Trophoblast cell (in vitro differentiated cells and primary cell): ENCODE data around the gene SEPTIN12.

Experiments
- DNase-seq, 2 donors: peaks; one replicate each; pipeline ENCODE4 v3.0.0-alpha.2; 2016
- H2AFZ ChIP-seq: 2 replicates; pipeline ENCODE4 v1.6.1; 2013; ENCODE audit warnings: low read length, moderate library complexity, mild to moderate bottlenecking; ENCODE audit not compliant: insufficient read depth, poor library complexity
- H2AK5ac ChIP-seq: 2 replicates; pipeline ENCODE4 v1.6.1; 2013; ENCODE audit warnings: mild to moderate bottlenecking, low read length
- H2BK120ac ChIP-seq: 2 replicates; pipeline ENCODE4 v1.6.1; 2013; ENCODE audit warnings: low read length, mild to moderate bottlenecking, moderate library complexity; ENCODE audit not compliant: insufficient read depth, poor library complexity
- H2BK12ac ChIP-seq: 2 replicates; pipeline ENCODE4 v1.6.1; 2013; ENCODE audit warnings: mild to moderate bottlenecking, low read length, moderate library complexity
- H2BK5ac ChIP-seq: 2 replicates; pipeline ENCODE4 v1.6.1; 2013; ENCODE audit warnings: low read length, low read depth, moderate library complexity, mild to moderate bottlenecking; ENCODE audit not compliant: poor library complexity
- H3K14ac ChIP-seq: 2 replicates; pipeline ENCODE4 v1.6.1; 2013; ENCODE audit warnings: mild to moderate bottlenecking, low read length
- H3K18ac ChIP-seq: 2 replicates; pipeline ENCODE4 v1.6.1; 2013; ENCODE audit warnings: mild to moderate bottlenecking, low read length
- H3K23ac ChIP-seq: 2 replicates; pipeline ENCODE4 v1.6.1; 2013; ENCODE audit warnings: low read length
- H3K27ac ChIP-seq: 2 replicates; pipeline ENCODE4 v1.5.1; 2013; ENCODE audit warnings: low read depth, mild to moderate bottlenecking, inconsistent platforms, low read length, moderate library complexity
- H3K27me3 ChIP-seq: 2 replicates; pipeline ENCODE4 v1.6.1; 2013; ENCODE audit warnings: inconsistent platforms, mild to moderate bottlenecking, low read length, moderate library complexity; ENCODE audit not compliant: insufficient read depth
- H3K36me3 ChIP-seq, 2 experiments: 1 replicate in 1 of 2; 2 replicates in 1 of 2; pipeline ENCODE4 v1.6.1; 2013; ENCODE audit warnings: low read length in 2 of 2, mild to moderate bottlenecking in 2 of 2, moderate library complexity in 1 of 2; ENCODE audit not compliant: insufficient read depth in 2 of 2, control insufficient read depth in 1 of 2
- H3K4ac ChIP-seq: 2 replicates; pipeline ENCODE4 v1.6.1; 2013; ENCODE audit warnings: low read depth, mild to moderate bottlenecking, low read length, moderate library complexity
- H3K4me1 ChIP-seq, 2 experiments: 1 replicate in 1 of 2; 2 replicates in 1 of 2; pipeline ENCODE4 v1.6.1; 2013; ENCODE audit warnings: low read length in 2 of 2, mild to moderate bottlenecking in 2 of 2, moderate library complexity in 1 of 2; ENCODE audit not compliant: insufficient read depth in 2 of 2, control insufficient read depth in 1 of 2
- H3K4me2 ChIP-seq: 2 replicates; pipeline ENCODE4 v1.6.1; 2013; ENCODE audit warnings: inconsistent platforms, mild to moderate bottlenecking, low read length, moderate library complexity
- H3K4me3 ChIP-seq: 2 replicates; pipeline ENCODE4 v1.5.1; 2013; ENCODE audit warnings: mild to moderate bottlenecking, low read depth, low read length, inconsistent platforms
- H3K79me1 ChIP-seq: one replicate; pipeline ENCODE4 v1.6.1; 2013; ENCODE audit warnings: low read length
- H3K79me2 ChIP-seq: 2 replicates; pipeline ENCODE4 v1.6.1; 2013; ENCODE audit warnings: low read length, mild to moderate bottlenecking; ENCODE audit not compliant: control insufficient read depth, insufficient read depth, poor library complexity
- H3K9ac ChIP-seq: 2 replicates; pipeline ENCODE4 v1.6.1; 2013; ENCODE audit warnings: mild to moderate bottlenecking, low read length
- H3K9me3 ChIP-seq: 2 replicates; pipeline ENCODE4 v1.6.1; 2013; ENCODE audit warnings: low read depth, mild to moderate bottlenecking, control low read depth, inconsistent platforms, low read length; ENCODE audit not compliant: insufficient read depth
- H4K12ac ChIP-seq: 2 replicates; pipeline ENCODE4 v1.6.1; 2013; ENCODE audit warnings: low read depth, mild to moderate bottlenecking, low read length, moderate library complexity
- H4K8ac ChIP-seq: 2 replicates; pipeline ENCODE4 v1.6.1; 2013; ENCODE audit warnings: low read depth, mild to moderate bottlenecking, low read length, moderate library complexity
- H4K91ac ChIP-seq: one replicate; pipeline ENCODE4 v1.6.1; 2013; ENCODE audit warnings: low read depth, mild to moderate bottlenecking, low read length, moderate library complexity
- WGBS: extraction: QIAGEN DNeasy Blood & Tissue Kit; methylation state at CpG from one replicate; pipeline ENCODE4 v1.1.7; 2013; ENCODE audit warnings: missing lambda C conversion rate; ENCODE audit not compliant: insufficient read length, insufficient coverage; ENCODE audit errors: extremely low coverage; 5-methylcytosine and 5-hydroxymethylcytosine counted together

SEPTIN12 gene

DNA sequence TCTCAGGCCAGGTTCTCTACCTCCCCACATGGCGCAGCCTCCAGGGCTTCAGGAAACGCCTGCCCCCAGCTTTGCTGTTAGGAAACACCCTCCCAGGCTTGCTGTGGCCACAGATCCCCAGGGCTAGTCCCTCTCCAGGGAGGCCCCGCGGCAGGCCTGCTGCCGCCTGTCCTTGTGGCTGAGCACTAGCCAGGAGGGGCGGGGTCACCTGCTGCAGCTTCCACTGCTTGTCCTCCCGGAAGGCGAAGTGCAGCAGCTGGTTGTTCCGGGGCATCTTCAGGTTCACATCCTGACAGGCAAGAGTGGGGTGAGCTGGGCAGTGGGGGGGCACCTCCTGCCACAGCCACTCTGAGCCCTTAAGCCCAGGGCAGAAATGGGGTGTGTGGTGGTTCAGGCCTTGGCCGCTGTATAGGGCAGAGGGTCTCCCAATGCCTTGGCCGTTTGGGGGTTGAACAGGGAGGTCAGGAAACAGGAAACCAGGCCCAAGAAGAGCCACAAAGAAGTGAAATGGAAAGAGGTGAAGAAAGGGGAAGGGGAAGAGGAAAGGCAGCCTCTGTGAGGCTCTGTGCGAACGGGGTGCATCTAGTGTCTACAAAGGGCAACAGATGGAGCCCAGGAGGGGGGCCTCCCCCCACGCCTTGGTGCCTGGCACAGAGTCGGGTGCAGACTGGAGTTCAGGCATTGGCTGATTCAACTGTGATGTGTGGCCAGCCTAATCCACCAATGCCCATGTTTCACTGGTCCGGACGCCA lies 12.3 kb upstream of the SEPTIN12 start:
- H3K27me3 ChIP-seq, result no peaks in the 10 kb centered on the region
- DNase-seq, result no peak
- H3K4me2 ChIP-seq, result no peak overlapping the region
- H3K27ac ChIP-seq, result no peak overlapping the region
- no peak overlapping the region for H2AFZ ChIP-seq
- no peak overlapping the region for H3K14ac ChIP-seq
- no peak overlapping the region for H2BK12ac ChIP-seq
- peaks cover 33 to 38% of the 10 kb centered on the region in 2 experiments for H3K36me3 ChIP-seq
- no peak overlapping the region for H3K9ac ChIP-seq
- H3K4me1 ChIP-seq, result peaks cover 8 to 11% of the 10 kb centered on the region in 2 experiments
- peaks cover 6% of the 10 kb centered on the region for H3K79me1 ChIP-seq
- WGBS, result no CpG with 5 or more reads among the region's 17 CpGs
- no peak overlapping the region for H2BK120ac ChIP-seq
- no peak overlapping the region for H4K8ac ChIP-seq
- no peak overlapping the region for H3K4me3 ChIP-seq
- no peak overlapping the region for H4K91ac ChIP-seq
- no peak overlapping the region for H3K18ac ChIP-seq
- H2AK5ac ChIP-seq, result no peak overlapping the region
- H3K4ac ChIP-seq, result no peak overlapping the region
- H4K12ac ChIP-seq, result no peak overlapping the region
- H3K9me3 ChIP-seq, result peaks cover 3% of the 10 kb centered on the region
- H3K79me2 ChIP-seq, result peaks cover 2% of the 10 kb centered on the region
- H3K23ac ChIP-seq, result no peak overlapping the region
- H2BK5ac ChIP-seq, result no peak overlapping the region

DNA sequence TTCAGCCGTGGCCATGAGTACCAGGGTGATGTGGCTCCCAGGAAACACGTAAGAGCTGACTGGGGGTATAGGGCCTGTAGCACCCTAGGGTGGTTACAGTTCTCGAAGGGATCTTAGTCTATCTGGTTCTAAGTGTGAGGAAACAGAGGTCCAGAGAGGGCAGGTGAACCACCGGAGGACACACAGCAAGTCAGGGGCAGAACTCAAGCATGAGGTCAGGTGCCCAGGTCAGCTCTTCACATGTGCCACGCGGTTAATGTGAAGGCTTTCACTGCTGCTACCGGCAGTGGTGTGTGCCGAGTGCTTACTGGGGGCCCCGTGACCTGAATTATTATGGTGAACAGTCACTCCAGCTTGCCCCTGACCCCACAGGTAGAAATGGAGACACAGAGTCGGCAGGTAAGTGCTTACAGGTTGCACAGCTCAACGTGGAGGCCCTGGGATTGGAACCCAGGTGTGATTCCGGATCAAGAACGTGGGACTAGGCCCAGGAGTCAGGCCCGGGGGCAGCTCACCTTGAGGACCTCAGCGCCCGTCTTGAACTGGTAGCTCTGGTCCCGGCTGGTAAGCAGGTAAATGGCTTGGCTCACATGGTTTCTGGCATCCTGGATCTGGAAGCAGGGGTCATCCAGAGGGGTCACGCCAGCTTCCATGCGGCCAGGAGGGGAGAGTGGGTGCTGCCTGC lies 11.2 kb upstream of the SEPTIN12 start:
- peaks cover 3% of the 10 kb centered on the region for H3K9me3 ChIP-seq
- no peak overlapping the region for H3K27ac ChIP-seq
- H3K36me3 ChIP-seq, result peaks cover 22 to 27% of the 10 kb centered on the region in 2 experiments
- H3K79me1 ChIP-seq, result peaks cover 6% of the 10 kb centered on the region
- H4K91ac ChIP-seq, result no peak overlapping the region
- H3K18ac ChIP-seq, result no peak overlapping the region
- H2AFZ ChIP-seq, result no peak overlapping the region
- H2BK12ac ChIP-seq, result no peak overlapping the region
- H3K9ac ChIP-seq, result no peak overlapping the region
- H4K12ac ChIP-seq, result no peak overlapping the region
- no peak overlapping the region for H3K14ac ChIP-seq
- H3K27me3 ChIP-seq, result no peaks in the 10 kb centered on the region
- no CpG with 5 or more reads among the region's 19 CpGs for WGBS
- no peak overlapping the region for H3K4me3 ChIP-seq
- H3K79me2 ChIP-seq, result peaks cover 2% of the 10 kb centered on the region
- no peak overlapping the region for H2BK5ac ChIP-seq
- peaks cover 8 to 11% of the 10 kb centered on the region in 2 experiments for H3K4me1 ChIP-seq
- no peak overlapping the region for H3K23ac ChIP-seq
- H2AK5ac ChIP-seq, result no peak overlapping the region
- no peak overlapping the region for H3K4ac ChIP-seq
- no peak overlapping the region for H2BK120ac ChIP-seq
- DNase-seq, result no peak
- no peak overlapping the region for H3K4me2 ChIP-seq
- H4K8ac ChIP-seq, result no peak overlapping the region

DNA sequence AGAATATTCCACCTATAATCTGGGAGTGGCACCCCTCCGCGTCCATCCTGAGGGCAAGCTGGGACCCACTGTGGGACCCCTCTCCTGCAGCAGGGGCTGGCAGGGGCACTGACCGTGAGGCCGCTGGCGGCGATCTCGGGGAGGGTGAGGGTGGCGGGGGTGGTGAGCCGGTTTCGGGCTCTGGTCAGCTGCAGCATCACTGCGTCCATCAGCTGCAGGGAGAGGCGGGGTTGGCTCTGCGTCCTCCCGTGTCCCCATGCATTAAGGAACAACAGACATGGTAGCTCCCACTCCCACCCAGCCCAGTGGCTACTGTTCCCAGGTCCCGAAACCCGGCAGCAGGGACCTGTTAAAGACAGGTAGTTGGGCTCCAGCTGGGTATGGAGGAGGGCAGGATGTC lies 10.3 kb upstream of the SEPTIN12 start:
- H3K4me3 ChIP-seq, result no peak overlapping the region
- H3K9ac ChIP-seq, result no peak overlapping the region
- H3K27me3 ChIP-seq, result no peaks in the 10 kb centered on the region
- H3K4me1 ChIP-seq, result peaks cover 8 to 9% of the 10 kb centered on the region in 2 experiments
- H3K4me2 ChIP-seq, result no peak overlapping the region
- no peak overlapping the region for H4K91ac ChIP-seq
- H3K18ac ChIP-seq, result no peak overlapping the region
- H2AFZ ChIP-seq, result no peak overlapping the region
- peaks cover 6% of the 10 kb centered on the region for H3K79me1 ChIP-seq
- H2BK12ac ChIP-seq, result no peak overlapping the region
- no peak overlapping the region for H3K4ac ChIP-seq
- H4K8ac ChIP-seq, result no peak overlapping the region
- H2BK120ac ChIP-seq, result no peak overlapping the region
- no CpG with 5 or more reads among the region's 16 CpGs for WGBS
- H3K9me3 ChIP-seq, result peaks cover 3% of the 10 kb centered on the region
- no peak overlapping the region for H2AK5ac ChIP-seq
- H3K14ac ChIP-seq, result no peak overlapping the region
- H2BK5ac ChIP-seq, result no peak overlapping the region
- no peak overlapping the region for H3K27ac ChIP-seq
- H3K23ac ChIP-seq, result no peak overlapping the region
- peaks cover 15 to 21% of the 10 kb centered on the region in 2 experiments for H3K36me3 ChIP-seq
- no peak for DNase-seq
- no peak overlapping the region for H4K12ac ChIP-seq
- H3K79me2 ChIP-seq, result peaks cover 2% of the 10 kb centered on the region

DNA sequence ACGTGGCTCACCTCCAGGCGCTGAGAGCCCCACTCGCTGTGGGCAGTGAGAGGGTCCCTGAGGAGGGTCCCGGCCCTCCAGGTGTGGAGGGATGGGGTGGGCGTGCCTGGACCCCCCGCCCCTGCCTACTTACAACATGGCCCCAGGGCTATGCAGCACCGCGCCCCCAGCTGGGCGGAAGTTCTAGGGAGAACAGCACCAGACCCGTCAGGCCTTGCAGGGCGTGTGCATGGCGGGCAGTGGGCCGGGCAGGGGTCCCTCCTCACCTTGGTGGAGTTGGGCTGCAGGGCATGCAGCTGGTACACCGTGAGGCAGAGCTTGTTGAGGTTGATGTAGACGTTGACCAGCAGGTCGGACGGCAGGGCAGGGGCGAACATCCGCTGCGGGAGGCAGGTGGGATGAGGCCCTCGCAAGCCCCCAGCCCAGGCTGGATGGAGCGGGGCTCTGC lies 9.7 kb upstream of the SEPTIN12 start:
- peaks cover 15 to 21% of the 10 kb centered on the region in 2 experiments for H3K36me3 ChIP-seq
- peaks cover 2% of the 10 kb centered on the region for H3K79me2 ChIP-seq
- H3K23ac ChIP-seq, result no peak overlapping the region
- H4K91ac ChIP-seq, result no peak overlapping the region
- H3K27ac ChIP-seq, result no peak overlapping the region
- no peak overlapping the region for H4K12ac ChIP-seq
- H3K4me3 ChIP-seq, result no peak overlapping the region
- H2BK5ac ChIP-seq, result no peak overlapping the region
- no peak overlapping the region for H3K18ac ChIP-seq
- no peak overlapping the region for H2BK12ac ChIP-seq
- H2AFZ ChIP-seq, result no peak overlapping the region
- H4K8ac ChIP-seq, result no peak overlapping the region
- H3K4me2 ChIP-seq, result no peak overlapping the region
- no peak for DNase-seq
- no peak overlapping the region for H3K4ac ChIP-seq
- no peaks in the 10 kb centered on the region for H3K27me3 ChIP-seq
- no peak overlapping the region for H3K9ac ChIP-seq
- H3K79me1 ChIP-seq, result peaks cover 4% of the 10 kb centered on the region
- no CpG with 5 or more reads among the region's 22 CpGs for WGBS
- no peak overlapping the region for H3K14ac ChIP-seq
- H3K9me3 ChIP-seq, result peaks cover 3% of the 10 kb centered on the region
- H2AK5ac ChIP-seq, result no peak overlapping the region
- H3K4me1 ChIP-seq, result peaks cover 8% of the 10 kb centered on the region in 2 experiments
- H2BK120ac ChIP-seq, result no peak overlapping the region
